Psoas muscle (tissue), 8 donors: ENCODE measurements around the gene EEF1AKMT1. TPM values are rescaled to one million over a fixed set of nuclear protein-coding genes. Genes with fewer than 3 reads are reported as not detected.
A peak's percentile ranks its signal among the peaks of the same experiment; 100 is the strongest.

Experiments used
- ATAC-seq, 4 donors: fragments of 200-7000 bp; cut with Tn5 transposase; one replicate each; pipeline ENCODE4 v1.9.1; 2020; ENCODE audit warnings: moderate library complexity in 3 of 4, mild to moderate bottlenecking in 2 of 4
- DNase-seq, 2 donors: peaks; one replicate each; pipeline ENCODE4 v3.0.0-alpha.2; 2020
- H3K27ac ChIP-seq: fragments of 200-600 bp; one replicate; pipeline ENCODE4 v1.8.0; 2022
- H3K27me3 ChIP-seq, 3 donors: fragments of 200-600 bp in 1 of 3; one replicate each; pipeline versions ENCODE4 v1.6.1 to v1.8.0; 2013 to 2022; ENCODE audit warnings: low read length in 2 of 3, mild to moderate bottlenecking in 2 of 3, moderate library complexity in 1 of 3; ENCODE audit not compliant: insufficient read depth in 3 of 3
- H3K36me3 ChIP-seq, 2 donors: fragments of 200-600 bp in 1 of 2; one replicate each; pipeline versions ENCODE4 v1.6.1 to v1.8.0; 2013 to 2022; ENCODE audit warnings: low read depth in 1 of 2, mild to moderate bottlenecking in 1 of 2, moderate library complexity in 1 of 2; ENCODE audit not compliant: insufficient read depth in 1 of 2
- H3K4me1 ChIP-seq: fragments of 200-600 bp; one replicate; pipeline ENCODE4 v1.8.0; 2022
- H3K4me3 ChIP-seq: fragments of 200-600 bp; one replicate; pipeline ENCODE4 v1.8.0; 2022; ENCODE audit warnings: mild to moderate bottlenecking
- H3K9me3 ChIP-seq: fragments of 200-600 bp; one replicate; pipeline ENCODE4 v1.8.0; 2022
- CTCF ChIP-seq: fragments of 200-600 bp; IDR thresholded peaks from one replicate; pipeline ENCODE4 v1.8.0; 2022; ENCODE audit warnings: antibody characterized with exemption
- WGBS, 3 donors: extraction: QIAGEN DNeasy Blood & Tissue Kit; methylation state at CpG; one replicate each; pipeline versions ENCODE4 v1.1.6 to v1.1.7; 2013; 5-methylcytosine and 5-hydroxymethylcytosine counted together
- intact Hi-C, 2 donors: fragments of 100-400 bp; cut with DNase I; formaldehyde crosslinking; loops; one replicate each; pipeline versions ENCODE4 v1.11.0 to v1.14.2; 2022
- polyA plus RNA-seq, 3 donors: library from polyadenylated mRNA; stranded (reverse); fragments of 200-250 nt; gene quantifications; one replicate each; pipeline ENCODE4 v1.2.3, GENCODE V29; 2013
- total RNA-seq, 4 donors: library from RNA; stranded (reverse); fragmentation: NEBNext Ultra II Directional in 2 of 4; extraction: Animal tissue kit (Norgen Biotek cat#: 25700) in 2 of 4; gene quantifications; one replicate each; pipeline versions ENCODE4 v1.2.1 to v1.2.4, GENCODE V29; 2021 to 2023
- donor health status: healthy with polysubstance abuse.
- donor health status: DM: no; HTN: no; CAD: no; lungs with moderate emphysema.
- donor health status: Bipolar disorder and iron deficiency.
- donor health status: healthy.
- donor health status: DM: yes; HTN: yes; CAD: no.
- donor health status: DM: no; HTN: no; CAD: no.
- donor health status: DM: no; HTN: no; CAD: no.
- donor health status: DM: yes; HTN: yes; CAD: no.

The EEF1AKMT1 gene
- total and polyA plus RNA-seq, 7 donors = 5.1 to 9.9 (median 8.2) TPM

GRCh38 chr13:20702915-20703779 lies 70.6 kb downstream of the EEF1AKMT1 start, which contains the start of gene IL17D:
TSS of gene IL17D (plus strand) at chr13:20703699. CDS start at chr13:20704002, 303 bp downstream.
- peaks cover 0 to 22% (median 0%) of the 10 kb centered on the region in 3 donors for H3K27me3 ChIP-seq
- ATAC-seq (peak; percentile 34 to 54 (median 44)), DNase-seq (peak; percentile 33 to 62)
- intact Hi-C loops = loop anchor here in 1 of 2 donors (5.0 kb wide), 1 partner anchor 206 kb away; no protein-coding TSS in a partner anchor
- H3K4me3 ChIP-seq = peak within 1 kb of the TSS; percentile 79
- WGBS, 3 donors = 1% methylated on average over 59 to 94 of the region's 94 CpGs
- H3K27ac ChIP-seq = peak within 1 kb of the TSS; percentile 68
- no peak for TF ChIP-seq CTCF
- H3K36me3 ChIP-seq = no peaks in the 10 kb centered on the region
- no peaks in the 10 kb centered on the region for H3K9me3 ChIP-seq
- H3K4me1 ChIP-seq = peaks cover 13% of the 10 kb centered on the region

- no peak for TF ChIP-seq CTCF
- Histone ChIP-seq H3K4me3 (peak overlapping the region; percentile 79), H3K36me3 (no peaks in the 10 kb centered on the region), H3K27me3 (peaks cover 0 to 22% (median 0%) of the 10 kb centered on the region in 3 donors), H3K9me3 (no peaks in the 10 kb centered on the region), H3K4me1 (peaks cover 13% of the 10 kb centered on the region), H3K27ac (peak overlapping the region; percentile 68)
- intact Hi-C loops = loop anchor here in 1 of 2 donors (5.0 kb wide), 1 partner anchor 205 kb away; no protein-coding TSS in a partner anchor
- ATAC-seq = peak in 2 of 4 donors; percentile 32 to 53
- no peak for DNase-seq
- 14 to 22% (median 19%) methylated on average over 9 of the region's 9 CpGs for WGBS, 3 donors
These were observed 71.2 kb downstream of the EEF1AKMT1 start for GRCh38 chr13:20702530-20702914.

DNA sequence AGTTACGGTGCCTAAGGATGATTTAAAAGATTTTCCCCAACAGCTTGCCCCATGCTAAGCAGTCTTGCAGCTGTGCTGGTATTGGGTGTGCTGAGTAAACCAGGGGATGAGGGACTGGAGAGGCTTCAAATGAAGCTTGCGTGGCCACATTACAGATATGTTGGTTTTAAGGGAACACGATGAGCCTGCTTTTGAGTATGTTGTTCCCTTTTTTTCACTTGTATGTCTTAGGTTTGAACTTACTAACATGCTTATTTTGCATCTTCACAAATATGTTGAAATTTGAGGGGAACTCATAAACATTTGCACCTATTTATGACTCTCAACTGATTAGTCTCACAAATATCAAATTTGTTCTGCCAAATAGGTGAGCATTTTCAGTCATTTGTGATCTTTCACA lies 72.3 kb downstream of the EEF1AKMT1 start:
- Histone ChIP-seq H3K9me3 (no peaks in the 10 kb centered on the region), H3K4me3 (peak overlapping the region; percentile 79), H3K4me1 (peaks cover 13% of the 10 kb centered on the region), H3K27ac (no peak overlapping the region), H3K27me3 (peaks cover 0 to 22% (median 0%) of the 10 kb centered on the region in 3 donors), H3K36me3 (no peaks in the 10 kb centered on the region)
- 92 to 95% (median 93%) methylated on average over 3 of the region's 3 CpGs for WGBS, 3 donors
- ATAC-seq (no peak), DNase-seq (no peak)
- intact Hi-C loops = loop anchor here in 1 of 2 donors (5.0 kb wide), 1 partner anchor 204 kb away; no protein-coding TSS in a partner anchor
- TF ChIP-seq CTCF = no peak

- WGBS, 3 donors = 90 to 92% (median 92%) methylated on average over 6 of the region's 6 CpGs
These were observed 73.5 kb downstream of the EEF1AKMT1 start for GRCh38 chr13:20700288-20700687.

More at GRCh38 chr13:20700288-20700687, 73.5 kb downstream of the EEF1AKMT1 start:
- DNase-seq (no peak), ATAC-seq (no peak)
- H3K27me3 ChIP-seq = peaks cover 0 to 22% (median 0%) of the 10 kb centered on the region in 3 donors
- no peak for TF ChIP-seq CTCF
- H3K27ac ChIP-seq = no peak overlapping the region
- intact Hi-C loops = loop anchor here in 1 of 2 donors (5.0 kb wide), 1 partner anchor 203 kb away; no protein-coding TSS in a partner anchor
- H3K9me3 ChIP-seq = no peaks in the 10 kb centered on the region
- peaks cover 13% of the 10 kb centered on the region for H3K4me1 ChIP-seq
- H3K36me3 ChIP-seq = no peaks in the 10 kb centered on the region
- no peak overlapping the region for H3K4me3 ChIP-seq
